BJ (cell line): Measurements from ENCODE around the gene OTOR. TPM values are rescaled to one million over a fixed set of nuclear protein-coding genes. Genes with fewer than 3 reads are reported as not detected.

Experiments used
- CTCF ChIA-PET: fragments of 350-600 bp; formaldehyde crosslinking; extraction: SDS; loops from one replicate; lab custom pipeline; 2021; ENCODE audit warnings: antibody characterized with exemption, inconsistent platforms; lab: Yijun Ruan, JAX
- POLR2A ChIA-PET: fragments of 300-600 bp; sonication (Branson Sonifier 250); formaldehyde crosslinking; extraction: SDS; loops from one replicate; lab custom pipeline; 2021; ENCODE audit warnings: antibody characterized with exemption; lab: Charles Lee
- DNase-seq: peaks from one replicate; pipeline ENCODE4 v3.0.0-alpha.2; 2011; ENCODE audit warnings: low read depth
- H3K27me3 ChIP-seq: 2 replicates; pipeline ENCODE4 v1.6.0; 2011; ENCODE audit warnings: low read length; ENCODE audit not compliant: control insufficient read depth, insufficient read depth
- H3K36me3 ChIP-seq: 2 replicates; pipeline ENCODE4 v1.5.1; 2011; ENCODE audit warnings: low read length; ENCODE audit not compliant: control insufficient read depth, insufficient read depth
- H3K4me3 ChIP-seq: 2 replicates; pipeline ENCODE4 v1.5.1; 2011; ENCODE audit warnings: low read depth, mild to moderate bottlenecking, control low read depth, low read length
- polyA plus RNA-seq: library from polyadenylated mRNA; depleted of rRNA; stranded (reverse); fragments of >200 nt; gene quantifications from 2 replicates; pipeline ENCODE4 v1.2.3, GENCODE V29; 2011
- TF ChIP-seq, protein P1 (sequence below): IDR thresholded peaks from 2 replicates; pipeline ENCODE4 v1.5.1; 2011; ENCODE audit warnings: low read depth, mild to moderate bottlenecking, control low read depth, inconsistent platforms, low read length, moderate library complexity; ENCODE audit not compliant: insufficient read depth

The OTOR gene
- polyA plus RNA-seq, 1 experiment: not detected

DNA sequence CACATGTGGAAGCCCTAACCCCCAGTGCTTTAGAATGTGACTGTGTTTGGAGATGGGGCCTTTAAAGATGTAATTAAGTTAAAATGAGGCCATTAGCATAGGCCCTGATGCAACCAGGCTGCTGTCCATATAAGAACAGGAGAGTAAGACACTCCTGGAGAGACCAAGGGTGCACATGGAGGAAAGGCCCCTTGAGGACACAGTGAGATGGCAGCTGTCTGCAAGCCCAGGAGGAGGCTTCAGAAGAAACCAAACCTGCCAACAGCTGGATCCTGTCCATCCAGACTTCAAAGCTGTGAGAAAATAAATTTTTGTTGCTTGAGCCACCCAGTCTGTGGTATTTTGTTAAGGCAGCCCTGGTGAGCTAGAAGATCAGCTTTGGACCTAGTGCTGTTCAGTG, 35.1 kb upstream of the OTOR start:
- no peaks in the 10 kb centered on the region for H3K36me3 ChIP-seq
- ChIA-PET POLR2A (no interaction called here), CTCF (interaction anchor here (1.1 kb wide), 1 partner anchor 10 kb away, joined by 3 read pairs; no protein-coding TSS in a partner anchor)
- H3K4me3 ChIP-seq: no peak overlapping the region
- H3K27me3 ChIP-seq: no peaks in the 10 kb centered on the region; the same call in 1 of the 2 replicates
- TF ChIP-seq, protein P1, sequence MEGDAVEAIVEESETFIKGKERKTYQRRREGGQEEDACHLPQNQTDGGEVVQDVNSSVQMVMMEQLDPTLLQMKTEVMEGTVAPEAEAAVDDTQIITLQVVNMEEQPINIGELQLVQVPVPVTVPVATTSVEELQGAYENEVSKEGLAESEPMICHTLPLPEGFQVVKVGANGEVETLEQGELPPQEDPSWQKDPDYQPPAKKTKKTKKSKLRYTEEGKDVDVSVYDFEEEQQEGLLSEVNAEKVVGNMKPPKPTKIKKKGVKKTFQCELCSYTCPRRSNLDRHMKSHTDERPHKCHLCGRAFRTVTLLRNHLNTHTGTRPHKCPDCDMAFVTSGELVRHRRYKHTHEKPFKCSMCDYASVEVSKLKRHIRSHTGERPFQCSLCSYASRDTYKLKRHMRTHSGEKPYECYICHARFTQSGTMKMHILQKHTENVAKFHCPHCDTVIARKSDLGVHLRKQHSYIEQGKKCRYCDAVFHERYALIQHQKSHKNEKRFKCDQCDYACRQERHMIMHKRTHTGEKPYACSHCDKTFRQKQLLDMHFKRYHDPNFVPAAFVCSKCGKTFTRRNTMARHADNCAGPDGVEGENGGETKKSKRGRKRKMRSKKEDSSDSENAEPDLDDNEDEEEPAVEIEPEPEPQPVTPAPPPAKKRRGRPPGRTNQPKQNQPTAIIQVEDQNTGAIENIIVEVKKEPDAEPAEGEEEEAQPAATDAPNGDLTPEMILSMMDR: no peak
- no peak for DNase-seq

DNA sequence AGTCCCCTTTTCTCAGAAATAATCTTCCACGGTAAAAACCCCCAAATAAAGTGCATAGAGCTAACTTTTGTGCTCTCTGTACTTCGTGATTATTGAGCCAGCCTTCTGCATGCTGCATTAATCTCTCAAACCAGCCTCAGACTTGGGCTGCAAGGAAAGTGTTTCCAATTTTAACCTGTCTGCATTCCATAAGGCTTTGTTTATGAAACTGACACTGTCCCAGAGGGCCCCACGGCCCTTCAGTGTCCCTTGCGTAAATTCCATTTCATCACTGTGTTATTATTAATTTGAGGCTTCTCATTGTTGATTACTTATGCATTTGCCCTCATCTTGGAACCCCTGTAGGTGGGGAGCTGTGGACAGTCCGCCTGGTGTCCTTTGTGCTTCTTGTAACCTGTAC, 33.9 kb upstream of the OTOR start:
- H3K4me3 ChIP-seq: no peak overlapping the region
- CTCF ChIA-PET: interaction anchor here (1.1 kb wide), 1 partner anchor 8 kb away, joined by 3 read pairs; no protein-coding TSS in a partner anchor
- no peaks in the 10 kb centered on the region for H3K36me3 ChIP-seq
- TF ChIP-seq, protein P1: no peak
- DNase-seq: no peak
- H3K27me3 ChIP-seq: no peaks in the 10 kb centered on the region; the same call in 1 of the 2 replicates
- POLR2A ChIA-PET: no interaction called here

- H3K36me3 ChIP-seq: no peaks in the 10 kb centered on the region
- ChIA-PET POLR2A (no interaction called here), CTCF (no interaction called here)
- TF ChIP-seq, protein P1: no peak
- no peak overlapping the region for H3K4me3 ChIP-seq
- no peaks in the 10 kb centered on the region; the same call in 1 of the 2 replicates for H3K27me3 ChIP-seq
- no peak for DNase-seq
Measured at GRCh38 chr20:16714751-16715150, 33.4 kb upstream of the OTOR start.

GRCh38 chr20:16719421-16719820, 28.7 kb upstream of the OTOR start:
- no peaks in the 10 kb centered on the region for H3K36me3 ChIP-seq
- no peak overlapping the region for H3K4me3 ChIP-seq
- no peak for DNase-seq
- peaks cover 1% of the 10 kb centered on the region; the same call in 1 of the 2 replicates for H3K27me3 ChIP-seq
- ChIA-PET CTCF (interaction anchor here (0.6 kb wide), 1 partner anchor 32 kb away, joined by 3 read pairs; no protein-coding TSS in a partner anchor), POLR2A (no interaction called here)
- TF ChIP-seq, protein P1: no peak

- no peak for DNase-seq
- POLR2A ChIA-PET: no interaction called here
- Histone ChIP-seq H3K4me3 (no peak overlapping the region), H3K36me3 (peaks cover under 1% of the 10 kb centered on the region), H3K27me3 (peaks cover 1% of the 10 kb centered on the region; the same call in 1 of the 2 replicates)
- TF ChIP-seq, protein P1: no peak
- CTCF ChIA-PET: interaction anchor here (1.0 kb wide), 1 partner anchor 32 kb away, joined by 3 read pairs; no protein-coding TSS in a partner anchor
Measured at GRCh38 chr20:16729080-16729479, 19.1 kb upstream of the OTOR start.
